ENCODE data around the gene STPG1. TPM values are rescaled to one million over a fixed set of nuclear protein-coding genes. Genes with fewer than 3 reads are reported as not detected.

The STPG1 gene
- total RNA-seq, 2 experiments from 2014 or later = 8.0 to 9.9 TPM

DNA sequence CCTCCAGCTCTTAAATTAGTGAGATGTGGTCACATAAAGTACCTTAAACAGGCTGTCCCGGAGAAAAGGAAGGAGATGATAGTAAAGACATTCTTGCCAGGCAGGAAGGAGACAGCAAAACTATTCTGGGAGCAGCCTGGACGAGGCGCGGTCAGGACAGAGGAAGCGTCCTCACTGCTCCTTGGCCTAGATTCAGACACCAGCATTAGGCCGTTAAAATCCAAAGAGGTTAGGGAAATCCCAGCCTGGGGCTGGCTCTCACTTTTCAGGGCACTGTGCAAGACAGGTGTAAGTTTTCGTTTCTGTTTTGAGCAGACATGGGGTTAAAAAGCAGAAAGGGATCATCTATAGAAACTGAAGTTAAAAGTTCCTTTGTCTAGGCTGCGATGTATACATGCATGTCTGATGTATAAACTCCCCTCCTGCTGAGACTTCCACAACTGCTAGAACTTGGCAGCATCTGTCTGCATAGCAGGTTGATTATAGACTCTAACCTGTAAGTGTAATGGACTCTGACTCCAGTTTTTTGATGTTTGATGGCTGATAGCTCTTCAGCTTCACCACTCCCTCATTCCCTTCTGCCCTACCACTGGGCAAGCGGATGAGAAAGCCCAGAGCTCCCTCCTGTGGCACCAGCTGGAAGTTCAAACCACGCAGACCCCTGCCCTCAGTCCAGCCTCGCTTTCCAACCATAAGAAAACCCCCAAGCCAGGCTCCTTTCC lies 21.5 kb downstream of the STPG1 start:
- ATAC-seq (peak; percentile 71), DNase-seq (peak; percentile 65)
- Mint-ChIP-seq H3K27ac (peak overlapping the region; percentile 87), H3K36me3 (ENCODE audit: low read depth) (peaks cover 4% of the 10 kb centered on the region), H3K4me3 (peak overlapping the region; percentile 67), H3K27me3 (ENCODE audit: low read depth) (no peaks in the 10 kb centered on the region), H3K4me1 (ENCODE audit: low read depth) (peaks cover 26% of the 10 kb centered on the region), H3K9me3 (ENCODE audit: insufficient read depth) (no peaks in the 10 kb centered on the region)
- CTCF ChIA-PET = interaction anchor here (0.6 to 6.2 kb wide), 72 partner anchors 7 to 620 kb away, joined by 3 to 375 read pairs (median 5); partner anchors contain the start of genes GRHL3, NIPAL3, RCAN3 and STPG1
- POLR2A ChIA-PET = interaction anchor here (1.1 to 3.6 kb wide), 5 partner anchors 21 to 202 kb away, joined by 4 to 18 read pairs (median 5); partner anchors contain the start of gene STPG1

DNA sequence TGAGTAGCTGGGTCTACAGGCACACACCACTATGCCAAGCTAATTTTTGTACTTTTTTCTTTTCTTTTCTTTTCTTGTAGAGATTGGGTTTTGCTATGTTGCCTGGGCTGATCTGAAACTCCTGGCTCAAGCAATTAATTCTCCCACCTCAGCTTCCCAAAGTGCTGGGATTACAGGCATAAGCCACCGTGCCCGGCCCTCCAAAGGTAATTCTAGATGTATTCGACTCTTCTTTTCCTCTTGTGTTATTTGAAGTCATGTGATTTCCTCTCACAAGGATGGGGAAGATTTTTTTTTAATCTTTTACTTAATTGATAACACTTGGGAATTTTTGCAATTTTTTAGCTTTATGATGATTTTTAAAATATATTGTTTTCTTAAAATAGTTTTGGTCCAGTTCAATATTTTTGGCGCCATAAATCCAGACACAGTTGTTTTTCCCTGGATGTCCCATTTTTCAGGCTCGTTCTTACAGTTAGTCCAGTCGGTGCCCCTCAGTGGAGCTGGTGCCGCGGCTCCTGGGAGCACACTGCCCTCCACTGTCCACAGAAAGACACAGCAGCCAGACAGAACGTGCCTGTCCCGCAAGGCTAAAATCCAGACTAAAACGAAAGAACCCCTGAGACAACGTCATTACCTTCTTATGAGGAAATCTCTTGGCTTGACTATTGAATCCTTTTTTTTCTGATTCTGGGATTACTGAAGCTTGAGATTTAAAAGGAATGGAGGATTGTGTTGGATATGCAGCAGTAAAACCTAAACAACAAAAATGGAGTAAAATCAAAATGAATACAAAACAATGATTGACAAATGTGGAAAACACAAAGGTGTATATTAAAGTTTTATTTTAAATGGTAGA lies 22.4 kb downstream of the STPG1 start:
- Mint-ChIP-seq H3K4me1 (ENCODE audit: low read depth) (peaks cover 30% of the 10 kb centered on the region), H3K36me3 (ENCODE audit: low read depth) (peaks cover 4% of the 10 kb centered on the region), H3K27me3 (ENCODE audit: low read depth) (no peaks in the 10 kb centered on the region), H3K27ac (peak overlapping the region; percentile 87), H3K4me3 (peak overlapping the region; percentile 67), H3K9me3 (ENCODE audit: insufficient read depth) (no peaks in the 10 kb centered on the region)
- ATAC-seq = peak; percentile 83
- ChIA-PET CTCF (interaction anchor here (0.7 to 6.2 kb wide), 70 partner anchors 11 to 619 kb away, joined by 3 to 375 read pairs (median 4); partner anchors contain the start of genes GRHL3, IFNLR1, NIPAL3 and RCAN3), POLR2A (interaction anchor here (1.3 to 3.6 kb wide), 3 partner anchors 190 to 201 kb away, joined by 5 to 18 read pairs (median 5); no protein-coding TSS in a partner anchor)
- peak; percentile 78 for DNase-seq

DNA sequence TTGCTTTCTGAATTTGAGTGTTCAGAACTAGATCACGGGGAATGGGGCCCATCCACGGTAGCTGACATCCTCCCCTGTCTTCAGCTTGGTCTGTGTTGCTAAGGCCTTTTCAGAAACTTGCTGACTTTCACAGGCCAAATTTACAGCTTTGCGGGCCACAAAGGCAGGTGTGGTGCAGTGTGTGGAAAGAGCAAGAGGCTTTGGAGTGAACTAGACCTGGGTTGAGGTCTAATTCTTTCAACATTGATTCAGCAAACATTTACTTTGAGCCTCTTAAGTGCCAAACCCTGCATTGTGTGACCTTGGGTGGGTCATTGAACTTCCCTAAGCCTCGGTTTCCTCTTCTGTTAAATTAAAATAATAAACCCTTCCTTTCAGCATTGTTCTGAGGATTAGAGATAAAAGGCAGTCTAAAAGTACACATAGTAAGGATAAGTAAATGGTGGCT lies 24.3 kb downstream of the STPG1 start:
- ChIA-PET CTCF (interaction anchor here (10.1 kb wide), 1 partner anchor 189 kb away, joined by 162 read pairs; no protein-coding TSS in a partner anchor), POLR2A (no interaction called here)
- Mint-ChIP-seq H3K4me3 (no peak overlapping the region), H3K27me3 (ENCODE audit: low read depth) (no peaks in the 10 kb centered on the region), H3K27ac (no peak overlapping the region), H3K4me1 (ENCODE audit: low read depth) (peaks cover 47% of the 10 kb centered on the region), H3K36me3 (ENCODE audit: low read depth) (peaks cover 4% of the 10 kb centered on the region), H3K9me3 (ENCODE audit: insufficient read depth) (no peaks in the 10 kb centered on the region)
- ATAC-seq (no peak), DNase-seq (peak; percentile 18)

DNA sequence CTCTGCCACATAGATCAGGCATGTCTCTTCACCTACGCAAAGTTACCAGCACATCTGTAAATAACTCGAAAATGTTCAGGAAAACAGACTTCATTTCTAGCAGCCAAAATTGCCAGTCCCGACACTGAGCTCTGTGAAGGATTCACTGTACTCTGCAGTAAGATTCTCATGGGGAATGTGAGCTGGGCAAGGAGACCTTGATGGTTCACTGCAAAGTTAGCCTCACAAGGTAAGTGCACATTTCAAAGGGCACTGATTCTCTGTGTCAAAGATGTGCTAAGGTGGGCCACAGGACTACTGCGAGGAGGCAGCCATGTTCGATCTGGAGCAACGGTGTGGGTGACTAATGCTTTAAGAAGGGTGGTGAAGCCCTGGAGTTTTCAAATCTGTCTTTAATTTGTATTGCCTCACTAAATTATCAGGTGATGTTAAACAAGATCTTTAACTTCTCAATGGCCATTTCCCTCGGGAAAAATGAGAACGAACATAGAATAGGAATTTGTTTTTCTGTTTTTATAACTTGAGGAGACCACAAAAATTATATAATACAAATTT lies 25.2 kb downstream of the STPG1 start:
- ChIA-PET CTCF (interaction anchor here (1.4 to 10.1 kb wide), 2 partner anchors 27 to 188 kb away, joined by 4 to 162 read pairs; partner anchors contain the start of gene NIPAL3), POLR2A (no interaction called here)
- no peak overlapping the region for H3K27ac Mint-ChIP-seq
- peak; percentile 17 for DNase-seq
- no peaks in the 10 kb centered on the region for H3K9me3 Mint-ChIP-seq (ENCODE audit: insufficient read depth)
- H3K27me3 Mint-ChIP-seq (ENCODE audit: low read depth) = no peaks in the 10 kb centered on the region
- peaks cover 49% of the 10 kb centered on the region for H3K4me1 Mint-ChIP-seq (ENCODE audit: low read depth)
- ATAC-seq = no peak
- H3K4me3 Mint-ChIP-seq = no peak overlapping the region
- peaks cover 6% of the 10 kb centered on the region for H3K36me3 Mint-ChIP-seq (ENCODE audit: low read depth)

DNA sequence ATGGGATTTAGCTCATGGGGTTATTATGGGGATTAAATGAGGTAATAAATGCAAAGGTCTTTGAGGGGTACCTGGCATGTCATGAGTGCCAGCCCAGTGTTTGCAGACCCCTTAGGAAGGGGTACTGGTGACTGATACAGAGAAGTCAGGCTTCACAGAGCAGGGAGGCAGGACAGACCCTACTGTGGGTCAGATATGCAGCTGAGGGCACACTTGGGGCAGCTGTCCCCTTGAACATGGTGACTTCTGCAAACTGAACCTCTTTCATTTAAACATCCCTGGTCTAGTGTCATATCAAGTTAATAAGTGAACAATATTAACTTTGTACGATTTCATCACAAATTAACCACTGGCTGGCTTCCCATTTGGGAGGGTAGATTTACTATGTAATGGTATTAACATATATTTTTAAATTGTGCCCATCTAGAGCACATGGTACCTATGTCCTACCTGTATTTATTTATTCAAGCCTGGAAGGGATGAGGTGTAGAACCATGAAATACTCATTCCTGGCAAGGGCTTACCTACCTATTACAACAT lies 25.9 kb downstream of the STPG1 start:
- Mint-ChIP-seq H3K4me1 (ENCODE audit: low read depth) (peaks cover 43% of the 10 kb centered on the region), H3K27ac (no peak overlapping the region), H3K4me3 (no peak overlapping the region), H3K36me3 (ENCODE audit: low read depth) (peaks cover 6% of the 10 kb centered on the region), H3K9me3 (ENCODE audit: insufficient read depth) (no peaks in the 10 kb centered on the region), H3K27me3 (ENCODE audit: low read depth) (no peaks in the 10 kb centered on the region)
- ChIA-PET POLR2A (no interaction called here), CTCF (interaction anchor here (0.8 to 10.1 kb wide), 3 partner anchors 28 to 237 kb away, joined by 3 to 162 read pairs (median 4); partner anchors contain the start of gene NIPAL3)
- DNase-seq (peak; percentile 13), ATAC-seq (no peak)

DNA sequence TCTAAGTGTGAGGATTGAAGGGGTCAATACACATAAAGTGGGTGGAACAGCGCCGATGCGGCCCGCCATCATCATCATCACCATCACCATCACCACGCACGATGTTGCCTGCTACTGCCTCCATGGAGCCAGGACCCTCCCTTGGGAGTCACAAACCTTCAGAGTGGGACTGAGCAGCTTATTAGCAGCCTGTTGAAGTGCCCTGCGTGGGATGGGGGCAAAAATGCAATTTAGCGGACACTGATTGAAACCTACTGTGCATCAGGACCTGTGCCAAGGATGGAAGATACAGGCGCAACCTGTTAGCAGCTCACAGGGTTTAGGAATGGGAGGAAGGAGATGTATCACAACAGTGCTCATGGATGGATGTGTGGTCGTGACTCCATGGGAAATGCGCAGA lies 26.7 kb downstream of the STPG1 start:
- H3K4me1 Mint-ChIP-seq (ENCODE audit: low read depth) = peaks cover 35% of the 10 kb centered on the region
- H3K4me3 Mint-ChIP-seq = no peak overlapping the region

DNA sequence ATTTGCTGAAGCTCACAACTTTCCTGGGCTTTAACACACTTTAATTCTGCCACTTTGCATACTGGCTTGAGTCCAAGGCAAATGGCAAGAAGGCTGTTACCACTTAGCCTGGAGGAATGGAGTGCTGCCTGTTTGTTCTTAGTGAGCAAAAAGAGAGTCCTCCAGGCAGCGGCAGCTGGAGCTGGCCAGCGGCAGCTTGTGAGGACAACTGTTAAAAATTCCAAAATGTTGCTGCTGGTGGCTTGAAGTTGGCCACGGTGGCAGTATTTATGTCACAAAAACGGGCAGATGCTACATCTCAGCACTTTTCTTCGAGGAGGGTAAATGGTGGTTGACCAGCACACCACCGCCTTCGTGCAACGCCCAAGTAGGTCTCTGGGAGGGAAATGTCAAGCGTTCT lies 27.3 kb downstream of the STPG1 start:
- no peak overlapping the region for H3K27ac Mint-ChIP-seq
- H3K9me3 Mint-ChIP-seq (ENCODE audit: insufficient read depth) = no peaks in the 10 kb centered on the region
- peaks cover 6% of the 10 kb centered on the region for H3K36me3 Mint-ChIP-seq (ENCODE audit: low read depth)
- POLR2A ChIA-PET = interaction anchor here (1.5 kb wide), 1 partner anchor 179 kb away, joined by 3 read pairs; no protein-coding TSS in a partner anchor
- no peak overlapping the region for H3K4me3 Mint-ChIP-seq
- DNase-seq (peak; percentile 15), ATAC-seq (no peak)
- H3K4me1 Mint-ChIP-seq (ENCODE audit: low read depth) = peaks cover 28% of the 10 kb centered on the region
- CTCF ChIA-PET = interaction anchor here (0.7 to 10.1 kb wide), 22 partner anchors 8 to 237 kb away, joined by 3 to 162 read pairs (median 4); partner anchors contain the start of genes IFNLR1, NIPAL3, RCAN3 and STPG1
- no peaks in the 10 kb centered on the region for H3K27me3 Mint-ChIP-seq (ENCODE audit: low read depth)

More for the DNA sequence above, 26.7 kb downstream of the STPG1 start:
- H3K9me3 Mint-ChIP-seq (ENCODE audit: insufficient read depth) = no peaks in the 10 kb centered on the region
- DNase-seq (peak; percentile 7), ATAC-seq (no peak)
- ChIA-PET CTCF (interaction anchor here (0.8 to 10.1 kb wide), 3 partner anchors 29 to 237 kb away, joined by 3 to 162 read pairs (median 4); partner anchors contain the start of gene NIPAL3), POLR2A (no interaction called here)
- no peak overlapping the region for H3K27ac Mint-ChIP-seq
- no peaks in the 10 kb centered on the region for H3K27me3 Mint-ChIP-seq (ENCODE audit: low read depth)
- H3K36me3 Mint-ChIP-seq (ENCODE audit: low read depth) = peaks cover 6% of the 10 kb centered on the region

DNA sequence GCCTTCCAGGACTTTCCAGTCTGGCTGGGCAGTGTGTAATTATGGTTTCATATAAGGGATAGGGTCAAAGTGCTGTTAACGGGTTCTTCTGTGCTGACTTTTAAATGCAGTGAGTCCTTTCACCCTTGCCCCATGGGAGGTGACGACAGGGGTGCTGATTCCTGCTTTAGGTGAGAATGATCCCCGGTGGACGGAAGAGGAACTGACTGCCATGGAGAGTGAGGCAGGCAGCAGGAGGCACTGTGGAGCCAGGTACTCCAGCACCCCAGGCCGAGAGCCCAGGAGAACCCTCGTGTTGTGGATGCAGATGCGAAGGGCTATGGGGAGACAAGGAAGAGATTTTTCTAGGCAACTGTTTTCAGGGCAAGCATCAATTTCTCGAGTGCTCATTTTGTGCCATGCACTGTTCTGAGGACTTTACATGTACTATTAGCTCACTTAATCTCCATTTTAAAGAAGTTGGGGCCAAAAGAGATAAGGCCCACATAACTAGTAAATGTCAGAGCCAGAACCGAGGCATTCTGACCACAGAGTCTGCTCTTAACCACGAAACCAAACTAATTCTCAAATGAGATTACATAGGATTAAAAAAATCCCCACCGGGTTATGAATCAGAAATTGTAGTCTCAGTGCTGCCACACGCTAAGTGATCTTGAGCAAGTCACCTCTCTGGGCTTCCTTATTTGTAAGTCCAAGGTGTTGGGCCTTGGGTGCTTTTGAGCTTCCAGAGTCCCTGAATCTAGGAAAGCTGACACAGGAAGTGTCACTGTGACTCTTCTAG lies 28.2 kb downstream of the STPG1 start:
- peaks cover 27% of the 10 kb centered on the region for H3K4me1 Mint-ChIP-seq (ENCODE audit: low read depth)
- ChIA-PET CTCF (interaction anchor here (0.7 to 10.1 kb wide), 32 partner anchors 8 to 404 kb away, joined by 3 to 162 read pairs (median 4); partner anchors contain the start of genes IFNLR1, NIPAL3, RCAN3 and STPG1), POLR2A (interaction anchor here (1.1 to 1.5 kb wide), 3 partner anchors 97 to 186 kb away, joined by 3 read pairs; no protein-coding TSS in a partner anchor)
- no peaks in the 10 kb centered on the region for H3K27me3 Mint-ChIP-seq (ENCODE audit: low read depth)
- no peaks in the 10 kb centered on the region for H3K9me3 Mint-ChIP-seq (ENCODE audit: insufficient read depth)
- DNase-seq (peak; percentile 46), ATAC-seq (peak; percentile 59)
- no peak overlapping the region for H3K4me3 Mint-ChIP-seq
- H3K27ac Mint-ChIP-seq = peak overlapping the region; percentile 26
- peaks cover 6% of the 10 kb centered on the region for H3K36me3 Mint-ChIP-seq (ENCODE audit: low read depth)

DNA sequence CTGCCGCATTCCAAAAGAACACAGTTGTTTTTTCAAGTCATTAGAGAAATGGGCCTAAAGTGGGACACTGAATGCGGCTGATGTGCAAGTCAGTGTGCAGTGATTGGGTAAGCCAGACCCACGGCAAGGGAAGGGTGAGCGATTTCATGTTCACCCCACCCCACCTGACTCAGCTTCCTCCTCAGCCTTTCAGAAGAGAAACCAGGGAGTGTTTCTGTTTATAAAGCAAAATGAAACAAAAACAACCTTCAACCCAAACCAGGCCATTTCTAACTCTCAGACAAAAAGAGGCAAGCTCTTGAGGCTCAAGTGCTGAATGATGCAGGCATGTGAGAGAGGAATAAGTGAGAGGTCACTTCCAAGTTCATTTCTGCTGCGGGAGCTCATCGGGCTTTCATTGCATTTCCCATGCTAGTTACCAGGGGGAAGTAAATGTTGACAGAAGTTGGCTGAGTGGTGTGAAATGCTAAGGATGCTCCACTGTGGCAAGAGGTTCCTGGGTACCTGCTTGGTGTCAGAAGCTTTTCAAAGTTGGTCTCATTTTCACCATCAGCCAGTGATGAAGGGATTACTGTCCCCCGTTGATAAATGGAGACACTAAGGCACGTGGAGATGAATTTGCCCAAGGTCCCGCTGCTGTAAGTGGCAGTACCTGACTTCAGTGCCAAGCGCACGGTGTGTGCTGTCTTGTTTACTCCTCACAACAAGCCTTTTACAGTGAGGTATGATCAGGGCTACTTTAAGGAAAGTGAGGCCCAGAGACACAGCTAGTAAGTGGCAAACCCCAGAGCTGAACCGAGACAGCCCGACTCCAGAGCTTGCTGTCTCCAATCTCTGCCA lies 29.1 kb downstream of the STPG1 start:
- ATAC-seq = peak; percentile 56
- DNase-seq = peak; percentile 37
- H3K36me3 Mint-ChIP-seq (ENCODE audit: low read depth) = peaks cover 2% of the 10 kb centered on the region
- no peaks in the 10 kb centered on the region for H3K27me3 Mint-ChIP-seq (ENCODE audit: low read depth)
- peak overlapping the region; percentile 1 for H3K27ac Mint-ChIP-seq
- ChIA-PET POLR2A (interaction anchor here (0.6 to 1.3 kb wide), 3 partner anchors 33 to 185 kb away, joined by 3 read pairs; no protein-coding TSS in a partner anchor), CTCF (interaction anchor here (0.9 to 10.1 kb wide), 30 partner anchors 9 to 403 kb away, joined by 3 to 162 read pairs (median 5); partner anchors contain the start of genes IFNLR1, NIPAL3 and STPG1)
- no peak overlapping the region for H3K4me3 Mint-ChIP-seq
- peaks cover 25% of the 10 kb centered on the region for H3K4me1 Mint-ChIP-seq (ENCODE audit: low read depth)
- no peaks in the 10 kb centered on the region for H3K9me3 Mint-ChIP-seq (ENCODE audit: insufficient read depth)
